GM12801 (cell line): ENCODE results near the gene OPA1.

ENCODE experiments used
- CTCF ChIP-seq: IDR thresholded peaks from one replicate; pipeline ENCODE4 v1.5.1; 2011; ENCODE audit warnings: control low read depth; ENCODE audit not compliant: insufficient read length; ENCODE audit errors: extremely low read depth

Gene OPA1

GRCh38 chr3:193592841-193593667, at the start of gene OPA1:
Gene OPA1 (plus strand): TSS chr3:193593208. CDS start chr3:193593378, 170 bp downstream.
- no peak for TF ChIP-seq CTCF

GRCh38 chr3:193544289-193544688, 48.7 kb upstream of the OPA1 start:
- no peak for TF ChIP-seq CTCF

- no peak for TF ChIP-seq CTCF
These were observed 47.7 kb upstream of the OPA1 start for GRCh38 chr3:193545304-193545703.

GRCh38 chr3:193546129-193546528, 46.9 kb upstream of the OPA1 start:
- no peak for TF ChIP-seq CTCF

GRCh38 chr3:193548406-193548805, 44.6 kb upstream of the OPA1 start:
- TF ChIP-seq CTCF: no peak

- no peak for TF ChIP-seq CTCF
These were observed 40.1 kb upstream of the OPA1 start for GRCh38 chr3:193552923-193553322.

- TF ChIP-seq CTCF: no peak
These were observed 39.4 kb upstream of the OPA1 start for GRCh38 chr3:193553586-193553985.
